H1 (cell line): Measurements from ENCODE around the gene SLC26A9. TPM values are rescaled to one million over a fixed set of nuclear protein-coding genes. Genes with fewer than 3 reads are reported as not detected.
A peak's percentile ranks its signal among the peaks of the same experiment; 100 is the strongest.

Experiments used
- CTCF ChIA-PET: fragments of 300-600 bp; sonication (Branson Sonifier 250); formaldehyde crosslinking; loops from one replicate; lab custom pipeline; 2021; ENCODE audit not compliant: partially characterized antibody; lab: Charles Lee
- POLR2A ChIA-PET: fragments of 300-600 bp; sonication (Branson Sonifier 250); formaldehyde crosslinking; loops from one replicate; lab custom pipeline; 2021; ENCODE audit warnings: inconsistent platforms; ENCODE audit not compliant: partially characterized antibody; lab: Charles Lee
- DNase-seq, 2 experiments: peaks; one replicate each; pipeline versions ENCODE4 v3.0.0 to v3.0.0-alpha.2; 2010 to 2022; ENCODE audit warnings: low spot score in 2 of 2, low read depth in 1 of 2, mixed read lengths in 1 of 2
- FAIRE-seq: peaks from 2 replicates; lab custom pipeline; 2011; peaks lifted over from hg19 to GRCh38; lab: Jason Lieb, UNC
- H2AFZ ChIP-seq: 2 replicates; pipeline ENCODE4 v1.8.1; 2012; ENCODE audit warnings: low read length, inconsistent platforms
- H2AK5ac ChIP-seq: 2 replicates; pipeline ENCODE4 v1.6.1; 2013; ENCODE audit warnings: low read depth, low read length
- H2BK120ac ChIP-seq: replicated peaks from 2 replicates; pipeline ENCODE3; 2013; ENCODE audit warnings: low read depth, low read length, inconsistent platforms
- H2BK12ac ChIP-seq: 2 replicates; pipeline ENCODE4 v1.6.1; 2013; ENCODE audit warnings: low read depth, low read length
- H2BK15ac ChIP-seq: 2 replicates; pipeline ENCODE4 v1.6.1; 2013; ENCODE audit warnings: low read length
- H2BK20ac ChIP-seq: 2 replicates; pipeline ENCODE4 v1.6.1; 2013; ENCODE audit warnings: low read length
- H2BK5ac ChIP-seq: 2 replicates; pipeline ENCODE4 v1.6.1; 2013; ENCODE audit warnings: low read depth, low read length
- H3K14ac ChIP-seq: 2 replicates; pipeline ENCODE4 v1.6.1; 2013; ENCODE audit warnings: inconsistent platforms; ENCODE audit not compliant: insufficient read length
- H3K18ac ChIP-seq: 2 replicates; pipeline ENCODE4 v1.6.1; 2013; ENCODE audit warnings: low read length; ENCODE audit errors: extremely low read depth
- H3K23ac ChIP-seq: 2 replicates; pipeline ENCODE4 v1.6.1; 2013; ENCODE audit warnings: inconsistent platforms; ENCODE audit not compliant: insufficient read length
- H3K23me2 ChIP-seq: 2 replicates; pipeline ENCODE4 v1.6.1; 2013; ENCODE audit warnings: low read depth, low read length
- H3K27ac ChIP-seq: 2 replicates; pipeline ENCODE4 v1.6.1; 2011; ENCODE audit warnings: low read depth, low read length, inconsistent platforms
- H3K27me3 ChIP-seq, 4 experiments: replicated peaks in 1 of 4; 1 replicate in 1 of 4; 2 replicates in 3 of 4; pipeline versions ENCODE4 v1.6.1 to v1.8.1; 2011 to 2013; ENCODE audit warnings: low read length in 3 of 4, mild to moderate bottlenecking in 3 of 4, inconsistent platforms in 2 of 4, mixed read lengths in 2 of 4, moderate library complexity in 1 of 4; ENCODE audit not compliant: control insufficient read depth in 3 of 4, insufficient read depth in 3 of 4; ENCODE audit errors: extremely low read depth in 1 of 4
- H3K36me3 ChIP-seq, 4 experiments: 2 replicates each; pipeline versions ENCODE4 v1.6.1 to v1.8.1; 2011 to 2013; ENCODE audit warnings: mild to moderate bottlenecking in 4 of 4, low read length in 3 of 4, moderate library complexity in 2 of 4, control low read depth in 1 of 4, inconsistent platforms in 1 of 4; ENCODE audit not compliant: insufficient read depth in 4 of 4, control insufficient read depth in 2 of 4
- H3K4ac ChIP-seq: replicated peaks from 2 replicates; pipeline ENCODE3; 2013; ENCODE audit warnings: low read length, low read depth, mixed read lengths, inconsistent platforms; ENCODE audit not compliant: insufficient read length
- H3K4me1 ChIP-seq, 4 experiments: replicated peaks in 1 of 4; 1 replicate in 1 of 4; 2 replicates in 3 of 4; pipeline versions ENCODE4 v1.6.1 to v1.8.1; 2011 to 2013; ENCODE audit warnings: low read length in 3 of 4, inconsistent platforms in 2 of 4, mixed read lengths in 1 of 4; ENCODE audit not compliant: insufficient read depth in 4 of 4, control insufficient read depth in 3 of 4
- H3K4me2 ChIP-seq, 2 experiments: 2 replicates each; pipeline versions ENCODE4 v1.6.1 to v1.8.1; 2011 to 2013; ENCODE audit warnings: low read depth in 2 of 2, low read length in 2 of 2, control low read depth in 1 of 2, inconsistent platforms in 1 of 2, mild to moderate bottlenecking in 1 of 2; ENCODE audit not compliant: insufficient read depth in 1 of 2
- H3K4me3 ChIP-seq, 4 experiments: fragments of 200-600, 300-600 bp in 1 of 4; sonication (generic), shearing (Covaris generic), sonication (Bioruptor Twin) in 1 of 4; 2 replicates each; pipeline versions ENCODE4 v1.5.1 to v1.8.1; 2011 to 2016; ENCODE audit warnings: low read length in 4 of 4, low read depth in 3 of 4, control low read depth in 2 of 4, inconsistent platforms in 2 of 4, mild to moderate bottlenecking in 2 of 4, mixed read lengths in 1 of 4, moderate library complexity in 1 of 4; ENCODE audit not compliant: insufficient read depth in 2 of 4; ENCODE audit errors: extremely low read depth in 1 of 4
- H3K56ac ChIP-seq: replicated peaks from 2 replicates; pipeline ENCODE3; 2013; ENCODE audit warnings: low read depth, mild to moderate bottlenecking, mixed read lengths, low read length, inconsistent platforms; ENCODE audit not compliant: insufficient read length
- H3K79me1 ChIP-seq: 2 replicates; pipeline ENCODE4 v1.6.1; 2013; ENCODE audit warnings: low read depth, low read length, control low read depth
- H3K79me2 ChIP-seq, 2 experiments: 2 replicates each; pipeline versions ENCODE4 v1.6.1 to v1.8.1; 2012 to 2013; ENCODE audit warnings: low read length in 2 of 2, mild to moderate bottlenecking in 2 of 2, inconsistent platforms in 1 of 2; ENCODE audit not compliant: insufficient read depth in 2 of 2, control insufficient read depth in 1 of 2
- H3K9ac ChIP-seq, 4 experiments: replicated peaks in 1 of 4; 1 replicate in 1 of 4; 2 replicates in 3 of 4; pipeline versions ENCODE4 v1.6.1 to v1.8.1; 2011 to 2013; ENCODE audit warnings: low read depth in 3 of 4, low read length in 3 of 4, control low read depth in 2 of 4, mild to moderate bottlenecking in 2 of 4, moderate library complexity in 2 of 4, inconsistent platforms in 1 of 4; ENCODE audit errors: extremely low read depth in 1 of 4
- H3K9me3 ChIP-seq, 2 experiments: 2 replicates each; pipeline versions ENCODE4 v1.6.1 to v1.8.1; 2012 to 2013; ENCODE audit warnings: mild to moderate bottlenecking in 2 of 2, moderate library complexity in 2 of 2, control low read depth in 1 of 2, inconsistent platforms in 1 of 2, low read depth in 1 of 2, low read length in 1 of 2, mixed read lengths in 1 of 2; ENCODE audit not compliant: insufficient read depth in 2 of 2
- H4K20me1 ChIP-seq, 2 experiments: replicated peaks in 1 of 2; 2 replicates each; pipeline versions ENCODE3 to v1.8.1; 2011 to 2013; ENCODE audit warnings: inconsistent platforms in 2 of 2, low read length in 2 of 2, mild to moderate bottlenecking in 1 of 2; ENCODE audit not compliant: insufficient read depth in 2 of 2, control insufficient read depth in 1 of 2
- H4K5ac ChIP-seq: 2 replicates; pipeline ENCODE4 v1.6.1; 2013; ENCODE audit warnings: low read length, low read depth, mixed read lengths, inconsistent platforms; ENCODE audit not compliant: insufficient read length
- H4K8ac ChIP-seq: 2 replicates; pipeline ENCODE4 v1.8.0; 2013; ENCODE audit warnings: mild to moderate bottlenecking, moderate library complexity, low read length, inconsistent platforms; ENCODE audit not compliant: insufficient read depth; ENCODE audit errors: extremely low read depth
- H4K91ac ChIP-seq: replicated peaks from 2 replicates; pipeline ENCODE3; 2013; ENCODE audit warnings: low read length, mixed read lengths, inconsistent platforms; ENCODE audit not compliant: insufficient read length
- CBX5 ChIP-seq: fragments of 300-800, 300-1000 bp; sonication (generic); IDR thresholded peaks from 2 replicates; pipeline ENCODE4 v1.7.1; 2016; ENCODE audit warnings: antibody characterized with exemption, low read length, low read depth
- CTBP2 ChIP-seq: IDR thresholded peaks from 2 replicates; pipeline ENCODE4 v1.7.0; 2011; ENCODE audit warnings: borderline replicate concordance, mild to moderate bottlenecking, moderate library complexity, mixed read lengths, low read length; ENCODE audit not compliant: insufficient read depth, insufficient read length
- EZH2 ChIP-seq: fragments of 200-600 bp; sonication (generic); IDR thresholded peaks from 2 replicates; pipeline ENCODE4 v1.7.1; 2012; ENCODE audit warnings: low read depth, mild to moderate bottlenecking, moderate library complexity, low read length, inconsistent platforms; ENCODE audit not compliant: severe bottlenecking
- FOSL1 ChIP-seq: IDR thresholded peaks from 2 replicates; pipeline ENCODE4 v1.6.1; 2011; ENCODE audit warnings: mild to moderate bottlenecking, low read depth, low read length, moderate library complexity; ENCODE audit not compliant: insufficient read depth
- JUND ChIP-seq: IDR thresholded peaks from 2 replicates; pipeline ENCODE4 v1.6.1; 2011; ENCODE audit warnings: mild to moderate bottlenecking, improper control_type of control experiment, low read length
- NRF1 ChIP-seq: IDR thresholded peaks from 2 replicates; pipeline ENCODE4 v1.6.1; 2011; ENCODE audit warnings: mild to moderate bottlenecking, low read depth, low read length, improper control_type of control experiment
- POLR2A ChIP-seq, 2 experiments: IDR thresholded peaks; 1 replicate in 1 of 2; 2 replicates in 1 of 2; pipeline ENCODE4 v1.6.1; 2011; ENCODE audit warnings: low read depth in 2 of 2, low read length in 2 of 2, mild to moderate bottlenecking in 2 of 2; ENCODE audit errors: control extremely low read depth in 1 of 2
- RFX5 ChIP-seq: IDR thresholded peaks from 2 replicates; pipeline ENCODE4 v1.6.1; 2011; ENCODE audit warnings: low read depth, low read length, improper control_type of control experiment, borderline replicate concordance
- RXRA ChIP-seq: IDR thresholded peaks from 2 replicates; pipeline ENCODE4 v1.6.1; 2011; ENCODE audit warnings: low read depth, mild to moderate bottlenecking, low read length, moderate library complexity; ENCODE audit not compliant: insufficient read depth
- SIN3A ChIP-seq, 2 experiments: IDR thresholded peaks in 1 of 2; conservative IDR thresholded peaks in 1 of 2; 2 replicates each; pipeline ENCODE4 v1.6.1; 2011 to 2012; ENCODE audit warnings: low read length in 2 of 2, improper control_type of control experiment in 1 of 2, low read depth in 1 of 2, mild to moderate bottlenecking in 1 of 2
- SP2 ChIP-seq: IDR thresholded peaks from 2 replicates; pipeline ENCODE4 v1.6.1; 2012; ENCODE audit warnings: mild to moderate bottlenecking, low read length, inconsistent platforms
- SUZ12 ChIP-seq: fragments of 200-600 bp; sonication (generic); IDR thresholded peaks from 2 replicates; pipeline ENCODE4 v1.6.1; 2012; ENCODE audit warnings: mild to moderate bottlenecking, inconsistent platforms, low read length, moderate library complexity, mixed read lengths
- WGBS, 2 experiments: shearing (Covaris generic) in 1 of 2; methylation state at CpG; one replicate each; pipeline versions ENCODE4 v1.1.6 to v1.1.7; 2013 to 2015; ENCODE audit warnings: low lambda C conversion rate in 2 of 2, mixed read lengths in 2 of 2, inconsistent platforms in 1 of 2, low coverage in 1 of 2, missing lambda C conversion rate in 1 of 2; ENCODE audit not compliant: insufficient replicate concordance in 2 of 2, insufficient coverage in 1 of 2, insufficient read length in 1 of 2; ENCODE audit errors: extremely low coverage in 1 of 2, missing lambda C conversion rate in 1 of 2; 5-methylcytosine and 5-hydroxymethylcytosine counted together
- polyA plus RNA-seq, 7 experiments: library from polyadenylated mRNA; depleted of rRNA in 3 of 7; stranded (reverse) in 5 of 7; unstranded in 2 of 7; fragments of >200 nt in 5 of 7; fragments of 200-250 nt in 2 of 7; gene quantifications; 1 replicate in 5 of 7; 2 replicates in 1 of 7; 4 replicates in 1 of 7; pipeline versions ENCODE4 v1.2.1 to v1.2.3, GENCODE V29; 2011 to 2013; ENCODE audit warnings: missing spikeins in 2 of 7, mixed read lengths in 2 of 7
- total RNA-seq: library from RNA; stranded (reverse); fragmentation: NEBNext Ultra II Directional; extraction: Animal tissue kit (Norgen Biotek cat#: 25700); gene quantifications from 2 replicates; pipeline ENCODE4 v1.2.1, GENCODE V29; 2021
- TF ChIP-seq, protein P1 (sequence below): IDR thresholded peaks from 2 replicates; pipeline ENCODE4 v1.6.1; 2012; ENCODE audit warnings: inconsistent platforms

The SLC26A9 gene
- total and polyA plus RNA-seq, 2 of the 8 experiments (the other 6 are each of a cell fraction or from before 2014, with no cell fraction given) = not detected

DNA sequence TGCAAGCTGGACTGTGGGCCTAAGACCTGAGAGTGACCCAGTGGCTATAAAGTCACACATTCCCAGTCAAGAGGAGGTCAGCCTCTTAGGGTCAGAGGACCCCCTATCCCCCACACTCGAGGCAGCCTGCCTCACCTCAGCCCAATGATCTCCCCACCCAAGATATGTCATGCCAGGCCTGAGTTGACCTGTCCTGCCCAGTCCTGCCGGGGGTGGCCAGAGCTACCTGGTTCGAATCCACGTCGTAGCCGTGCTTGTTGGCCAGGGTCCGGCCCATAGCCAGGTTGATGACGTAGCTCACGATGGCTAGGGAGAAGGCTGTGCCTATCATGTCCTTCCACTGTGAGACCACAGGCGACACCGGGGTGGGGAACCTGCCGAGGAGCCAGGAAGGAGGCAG is 15.6 kb downstream of the SLC26A9 start:
- no peak overlapping the region for H3K4me3 ChIP-seq
- no peak for FAIRE-seq
- TF ChIP-seq FOSL1 = no peak
- no peak for TF ChIP-seq RFX5
- TF ChIP-seq SUZ12 = no peak
- no peak for TF ChIP-seq POLR2A (IDR thresholded peaks at IDR 0.05; ENCODE audit: control extremely low read depth in 1 of 2, low read depth in 2 of 2, low read length in 2 of 2)
- TF ChIP-seq CTBP2 = no peak
- TF ChIP-seq SP2 = no peak
- TF ChIP-seq NRF1 = no peak
- TF ChIP-seq, protein P1, sequence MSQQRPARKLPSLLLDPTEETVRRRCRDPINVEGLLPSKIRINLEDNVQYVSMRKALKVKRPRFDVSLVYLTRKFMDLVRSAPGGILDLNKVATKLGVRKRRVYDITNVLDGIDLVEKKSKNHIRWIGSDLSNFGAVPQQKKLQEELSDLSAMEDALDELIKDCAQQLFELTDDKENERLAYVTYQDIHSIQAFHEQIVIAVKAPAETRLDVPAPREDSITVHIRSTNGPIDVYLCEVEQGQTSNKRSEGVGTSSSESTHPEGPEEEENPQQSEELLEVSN = no peak
- no peak for TF ChIP-seq SIN3A (conservative IDR thresholded peaks at IDR 0.05 in 1 of 2, IDR thresholded peaks at IDR 0.05 in 1 of 2; ENCODE audit: low read depth in 1 of 2, low read length in 2 of 2)
- no peak for TF ChIP-seq EZH2
- TF ChIP-seq CBX5 = no peak
- TF ChIP-seq JUND = no peak
- TF ChIP-seq RXRA = no peak

More for the DNA sequence above, 15.6 kb downstream of the SLC26A9 start:
- no peak overlapping the region for H4K5ac ChIP-seq
- CTCF ChIA-PET = interaction anchor here (0.5 to 14.5 kb wide), 4 partner anchors 9 to 65 kb away, joined by 3 to 394 read pairs (median 24); no protein-coding TSS in a partner anchor
- H4K20me1 ChIP-seq = no peaks in the 10 kb centered on the region
- no peaks in the 10 kb centered on the region for H3K36me3 ChIP-seq
- no peak overlapping the region for H2BK12ac ChIP-seq
- no peak overlapping the region for H3K56ac ChIP-seq
- no peaks in the 10 kb centered on the region for H3K79me2 ChIP-seq
- no peak overlapping the region for H2AFZ ChIP-seq
- H3K4me2 ChIP-seq = no peak overlapping the region
- no peak for DNase-seq
- no peaks in the 10 kb centered on the region for H3K79me1 ChIP-seq
- no peak overlapping the region for H3K9ac ChIP-seq
- no peak overlapping the region for H2BK20ac ChIP-seq
- H4K91ac ChIP-seq = no peak overlapping the region
- H3K23ac ChIP-seq = no peak overlapping the region
- no peaks in the 10 kb centered on the region for H3K4me1 ChIP-seq
- 97% methylated on average over 12 of the region's 12 CpGs; no CpG with 5 or more reads in 1 of the 2 experiments for WGBS, 2 experiments
- H2BK120ac ChIP-seq = no peak overlapping the region
- H3K9me3 ChIP-seq = no peaks in the 10 kb centered on the region
- 0 out of 2 replicates have a peak overlapping the region, but pooled peaks have one; percentile 46 for H2BK15ac ChIP-seq
- H3K18ac ChIP-seq = no peak overlapping the region
- H3K4ac ChIP-seq = no peak overlapping the region
- no peak overlapping the region for H2BK5ac ChIP-seq
- no peak overlapping the region for H3K27ac ChIP-seq
- H3K27me3 ChIP-seq = no peaks in the 10 kb centered on the region
- H4K8ac ChIP-seq = no peak overlapping the region; the same call in 1 of the 2 replicates
- H2AK5ac ChIP-seq = no peak overlapping the region
- H3K23me2 ChIP-seq = no peaks in the 10 kb centered on the region; the same call in 1 of the 2 replicates
- POLR2A ChIA-PET = no interaction called here
- H3K14ac ChIP-seq = no peak overlapping the region
